ENCODE measurements around the gene RAB11FIP4. TPM values are rescaled to one million over a fixed set of nuclear protein-coding genes. Genes with fewer than 3 reads are reported as not detected.

RAB11FIP4 gene
- total and polyA plus RNA-seq, 2 donors (not counting 3 experiments of a cell fraction or from before 2014, with no cell fraction given), result 0.08 to 0.38 TPM

- Histone ChIP-seq H3K4me1 (ENCODE audit: control insufficient read depth, extremely low read depth, insufficient read depth, low read length) (no peaks in the 10 kb centered on the region), H3K9me1 (replicated peaks; ENCODE audit: control insufficient read depth, extremely low read depth, insufficient read depth, low read length) (no peaks in the 10 kb centered on the region), H3K4me3 (replicated peaks in 1 of 3; ENCODE audit: insufficient read depth in 1 of 3, low read depth in 1 of 3, low read length in 3 of 3) (no peak overlapping the region), H4K20me1 (replicated peaks; ENCODE audit: control insufficient read depth, extremely low read depth, insufficient read depth, low read length) (no peaks in the 10 kb centered on the region), H3K9ac (replicated peaks; ENCODE audit: extremely low read depth, insufficient read depth, low read length) (no peak overlapping the region), H3K9me3 (replicated peaks; ENCODE audit: control insufficient read depth, insufficient read depth, low read length) (no peaks in the 10 kb centered on the region), H3K27me3 (ENCODE audit: control insufficient read depth in 2 of 2, insufficient read depth in 2 of 2, low read length in 2 of 2) (peaks cover 0 to 2% of the 10 kb centered on the region in 2 experiments), H2AFZ (ENCODE audit: low read depth, low read length) (no peak overlapping the region), H3K79me2 (ENCODE audit: control insufficient read depth, insufficient read depth, low read length) (no peaks in the 10 kb centered on the region), H3K27ac (ENCODE audit: insufficient read depth, low read depth, low read length) (no peak overlapping the region), H3K4me2 (ENCODE audit: insufficient read depth, low read length) (no peak overlapping the region), H3K36me3 (ENCODE audit: control insufficient read depth in 2 of 2, extremely low read depth in 1 of 2, insufficient read depth in 2 of 2, low read length in 2 of 2) (no peaks in the 10 kb centered on the region)
- FAIRE-seq (no peak), DNase-seq (ENCODE audit: low read depth, low spot score) (no peak)
- ChIA-PET POLR2A (no interaction called here), CTCF (interaction anchor here (1.2 to 1.4 kb wide), 2 partner anchors 10 to 304 kb away, joined by 3 to 4 read pairs; no protein-coding TSS in a partner anchor)
- TF ChIP-seq GATA2 (IDR thresholded peaks at IDR 0.05; ENCODE audit: insufficient read depth, insufficient read length, low read depth, low read length) (no peak), JUN (IDR thresholded peaks at IDR 0.05; ENCODE audit: borderline replicate concordance, insufficient read depth, insufficient read length, low read depth) (no peak), POLR2AphosphoS5 (IDR thresholded peaks at IDR 0.05; ENCODE audit: insufficient read depth, low read depth, low read length) (no peak)
- dilution Hi-C loops (cut with MboI; ENCODE audit: extremely low pct_ligation_motif_present, low sequenced_read_pairs), result no loop called here
- BruUV-seq (replicated peaks), result no TSS peak
- intact Hi-C loops (cut with micrococcal nuclease), result no loop called here
Measured at GRCh38 chr17:31538080-31538762, 146.7 kb downstream of the RAB11FIP4 start.

- Histone ChIP-seq H3K4me2 (ENCODE audit: insufficient read depth, low read length) (no peak overlapping the region), H3K9me3 (replicated peaks; ENCODE audit: control insufficient read depth, insufficient read depth, low read length) (no peaks in the 10 kb centered on the region), H3K27ac (ENCODE audit: insufficient read depth, low read depth, low read length) (no peak overlapping the region), H3K9ac (replicated peaks; ENCODE audit: extremely low read depth, insufficient read depth, low read length) (no peak overlapping the region), H2AFZ (ENCODE audit: low read depth, low read length) (no peak overlapping the region), H3K79me2 (ENCODE audit: control insufficient read depth, insufficient read depth, low read length) (no peaks in the 10 kb centered on the region), H4K20me1 (replicated peaks; ENCODE audit: control insufficient read depth, extremely low read depth, insufficient read depth, low read length) (no peaks in the 10 kb centered on the region), H3K4me1 (ENCODE audit: control insufficient read depth, extremely low read depth, insufficient read depth, low read length) (no peaks in the 10 kb centered on the region), H3K4me3 (replicated peaks in 1 of 3; ENCODE audit: insufficient read depth in 1 of 3, low read depth in 1 of 3, low read length in 3 of 3) (no peak overlapping the region), H3K36me3 (ENCODE audit: control insufficient read depth in 2 of 2, extremely low read depth in 1 of 2, insufficient read depth in 2 of 2, low read length in 2 of 2) (no peaks in the 10 kb centered on the region), H3K9me1 (replicated peaks; ENCODE audit: control insufficient read depth, extremely low read depth, insufficient read depth, low read length) (no peaks in the 10 kb centered on the region), H3K27me3 (ENCODE audit: control insufficient read depth in 2 of 2, insufficient read depth in 2 of 2, low read length in 2 of 2) (peaks cover 0 to 2% of the 10 kb centered on the region in 2 experiments)
- no peak for DNase-seq (ENCODE audit: low read depth, low spot score)
- BruUV-seq (replicated peaks), result no TSS peak
- no peak for TF ChIP-seq FOS (IDR thresholded peaks at IDR 0.05; ENCODE audit: borderline replicate concordance, insufficient read depth, low read length)
- TF ChIP-seq POLR2A (IDR thresholded peaks at IDR 0.05; ENCODE audit: low read depth, low read length), result no peak
- TF ChIP-seq MYC (IDR thresholded peaks at IDR 0.05; ENCODE audit: low read depth, low read length), result no peak
- no peak for TF ChIP-seq JUN (IDR thresholded peaks at IDR 0.05; ENCODE audit: borderline replicate concordance, insufficient read depth, insufficient read length, low read depth)
- intact Hi-C loops (cut with micrococcal nuclease) (no loop called here), dilution Hi-C loops (cut with MboI; ENCODE audit: extremely low pct_ligation_motif_present, low sequenced_read_pairs) (no loop called here)
- FAIRE-seq, result no peak
- CTCF ChIA-PET, result interaction anchor here (0.9 to 1.0 kb wide), 3 partner anchors 7 to 302 kb away, joined by 3 read pairs; no protein-coding TSS in a partner anchor
- POLR2A ChIA-PET, result no interaction called here
Measured at GRCh38 chr17:31540602-31541307, 149.3 kb downstream of the RAB11FIP4 start.
